ENCODE data around the gene BRIP1.
"Not testable (repeated sequence)": the region's sequence is repeated elsewhere in the genome, so short reads cannot be mapped to it uniquely, and the experiment has no call there.

BRIP1 gene

DNA sequence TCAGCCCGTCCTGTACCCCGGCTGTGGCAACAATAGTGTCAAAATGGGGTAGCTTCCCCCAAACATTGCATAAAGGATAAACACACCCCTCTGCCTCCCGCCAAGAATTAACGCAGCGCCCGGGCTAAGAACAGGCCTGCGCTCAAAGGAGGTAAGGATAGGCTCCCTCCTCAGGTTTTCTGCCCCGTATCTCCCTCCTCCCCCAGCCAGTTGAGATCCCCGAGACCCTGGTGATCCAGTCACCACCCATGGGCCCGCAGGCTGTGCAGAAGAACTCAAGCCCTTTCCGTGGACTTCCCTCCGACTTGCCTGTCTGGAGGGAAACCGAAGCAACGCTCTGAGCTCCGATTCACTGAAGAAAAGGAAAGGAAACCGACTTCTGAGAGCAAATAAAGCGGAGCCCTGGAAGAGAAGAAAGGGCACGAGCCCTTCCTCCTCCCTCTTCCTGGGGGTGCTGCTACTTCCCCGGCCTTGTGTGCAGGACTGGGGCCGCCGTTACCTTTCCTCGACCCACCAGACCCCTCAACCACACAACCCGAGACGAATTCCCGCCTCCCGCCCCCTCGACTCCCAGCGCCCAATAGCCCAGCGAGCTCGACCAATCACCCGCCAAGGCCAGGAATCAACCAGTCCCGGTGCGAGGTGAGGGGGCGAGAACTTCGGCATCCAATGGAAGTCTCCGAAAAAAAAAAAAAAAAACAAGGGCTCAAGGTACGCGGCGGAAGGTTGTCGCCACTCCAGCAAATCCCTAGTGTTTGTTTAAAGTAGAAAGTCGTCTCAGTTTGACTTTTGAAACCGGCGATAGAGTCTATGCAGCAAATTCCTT is at the start of gene BRIP1:
BRIP1 (minus strand) TSS at position 554 of the 826 bp plus-strand sequence. CDS start 1,989 bp downstream, outside the sequence.
- peak; percentile 82 for DNase-seq (ENCODE audit: low read depth)

DNA sequence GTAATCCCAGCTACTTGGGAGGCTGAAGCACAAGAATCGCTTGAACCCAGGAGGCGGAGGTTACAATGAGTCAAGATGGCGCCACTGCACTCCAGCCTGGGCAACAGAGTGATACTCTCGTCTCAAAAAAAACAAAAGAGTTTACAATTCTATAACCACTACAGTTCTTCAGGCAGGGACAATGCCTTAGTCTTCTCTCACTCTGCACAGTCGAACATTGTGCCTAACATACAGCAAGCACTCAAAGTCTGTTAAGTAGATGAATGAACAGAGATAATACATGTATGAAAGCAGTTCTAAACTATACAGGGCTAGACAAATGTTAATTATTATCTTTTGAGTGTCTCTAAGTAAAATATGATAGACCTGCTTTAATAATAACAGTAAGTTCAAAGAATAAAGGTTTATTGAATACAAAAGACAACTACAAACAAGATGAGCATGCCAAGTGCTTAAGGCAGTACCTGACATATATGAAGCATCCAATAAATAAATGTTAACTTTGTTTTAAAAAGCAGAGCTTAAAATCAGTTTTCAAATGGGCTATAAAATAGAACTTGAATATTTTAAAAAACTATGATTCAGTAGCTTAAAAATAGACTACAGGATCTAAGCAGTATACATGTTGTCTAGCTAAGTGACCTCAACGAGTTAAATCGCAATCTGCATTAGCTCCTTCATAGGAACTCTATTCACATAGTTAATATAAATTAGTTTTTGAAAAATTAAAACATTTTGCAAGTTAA is 45.1 kb upstream of the BRIP1 start:
- no peak for DNase-seq (ENCODE audit: low read depth)

DNA sequence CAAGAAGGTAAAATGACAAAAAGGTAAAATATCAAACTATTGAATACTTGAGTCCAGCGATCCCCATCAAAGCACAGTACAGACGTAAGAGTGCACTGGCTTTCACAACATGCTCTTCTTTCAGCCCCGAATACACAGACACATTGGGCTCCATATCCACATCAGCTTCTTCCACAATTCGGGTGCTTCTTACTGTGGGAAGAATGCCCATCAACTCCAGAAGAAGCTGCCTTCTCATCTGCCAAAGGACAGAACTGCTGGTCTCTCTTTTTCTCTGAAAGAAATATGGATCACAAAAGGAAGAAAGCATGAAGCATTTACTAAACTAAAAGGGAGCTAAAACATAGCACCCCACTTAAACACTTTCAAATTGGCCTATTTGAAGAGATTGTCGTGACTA is 44.0 kb upstream of the BRIP1 start:
- no peak for DNase-seq (ENCODE audit: low read depth)

- DNase-seq (ENCODE audit: low read depth), result no peak
Measured at GRCh38 chr17:61904094-61904710, 40.9 kb upstream of the BRIP1 start.

- DNase-seq (ENCODE audit: low read depth), result no peak
Measured at GRCh38 chr17:61903251-61903650, 39.9 kb upstream of the BRIP1 start.

DNA sequence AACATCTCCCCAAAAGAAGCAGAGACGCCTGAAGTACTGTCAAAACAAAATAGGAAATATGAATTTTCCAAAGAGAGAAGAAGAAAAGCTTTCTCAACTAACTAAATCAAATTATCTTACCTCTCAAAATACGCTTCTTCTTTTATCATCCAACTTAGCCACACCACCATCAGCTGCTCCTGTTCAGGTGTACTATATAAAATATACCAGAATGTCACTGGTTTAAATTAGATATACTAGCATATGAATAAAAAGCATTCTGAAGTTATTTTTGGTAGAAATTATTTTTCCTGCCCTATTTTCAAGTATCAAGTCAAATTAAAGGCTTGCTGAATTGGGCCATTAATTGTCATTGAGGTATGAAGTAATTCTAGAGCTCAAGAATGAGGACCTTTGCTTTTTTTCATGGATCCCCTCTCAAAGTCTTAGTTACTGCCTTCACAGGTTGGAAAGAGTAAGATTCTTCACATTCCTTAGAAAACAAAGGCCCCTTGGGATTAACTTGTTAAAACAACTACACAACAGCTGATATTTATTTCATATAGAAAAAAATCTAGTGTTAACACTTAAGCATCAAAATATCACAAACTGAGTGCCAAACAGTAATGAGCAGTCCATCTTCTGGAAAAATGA is 34.3 kb upstream of the BRIP1 start:
- DNase-seq (ENCODE audit: low read depth), result no peak

DNA sequence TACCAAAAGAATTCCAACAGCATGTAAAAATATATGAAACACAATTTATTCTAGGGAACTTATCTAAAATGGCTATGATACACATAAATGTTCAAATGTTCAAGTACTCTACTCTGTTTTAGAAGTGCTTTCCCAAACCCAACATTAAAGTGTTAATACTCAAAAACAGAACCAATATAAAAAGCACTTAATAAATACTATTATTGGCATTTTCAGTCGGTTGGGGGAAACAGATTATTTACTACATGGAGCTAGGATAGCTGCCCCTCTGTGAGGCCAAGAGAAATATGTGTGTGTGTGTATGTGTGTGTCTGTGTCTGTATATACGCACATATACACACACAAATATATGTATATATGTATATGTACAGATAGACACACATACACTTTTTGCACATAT is 32.1 kb upstream of the BRIP1 start:
- DNase-seq (ENCODE audit: low read depth), result no peak

- not testable (repeated sequence) for DNase-seq (ENCODE audit: low read depth)
Measured at GRCh38 chr17:61894310-61894709, 31.0 kb upstream of the BRIP1 start.

- not testable (repeated sequence) for DNase-seq (ENCODE audit: low read depth)
Measured at GRCh38 chr17:61887733-61888132, 24.4 kb upstream of the BRIP1 start.

DNA sequence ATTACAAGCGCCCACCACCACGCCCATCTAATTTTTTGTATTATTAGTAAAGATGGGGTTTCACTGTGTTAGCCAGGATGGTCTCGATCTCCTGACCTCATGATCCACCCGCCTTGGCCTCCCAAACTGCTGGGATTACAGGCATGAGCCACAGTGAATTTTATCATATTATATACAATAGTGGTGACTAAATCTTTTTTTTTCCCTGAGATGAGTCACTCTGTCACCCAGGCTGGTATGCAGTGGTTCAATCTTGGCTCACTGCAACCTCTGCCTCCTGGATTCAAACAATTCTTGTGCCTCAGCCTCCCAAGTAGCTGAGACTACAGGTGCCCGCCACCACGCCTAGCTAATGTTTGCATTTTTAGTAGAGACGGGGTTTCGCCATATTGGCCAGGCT is 22.5 kb upstream of the BRIP1 start:
- not testable (repeated sequence) for DNase-seq (ENCODE audit: low read depth)

- DNase-seq (ENCODE audit: low read depth), result no peak
Measured at GRCh38 chr17:61884864-61885263, 21.5 kb upstream of the BRIP1 start.

- DNase-seq (ENCODE audit: low read depth), result no peak
Measured at GRCh38 chr17:61880589-61881102, 17.3 kb upstream of the BRIP1 start.

DNA sequence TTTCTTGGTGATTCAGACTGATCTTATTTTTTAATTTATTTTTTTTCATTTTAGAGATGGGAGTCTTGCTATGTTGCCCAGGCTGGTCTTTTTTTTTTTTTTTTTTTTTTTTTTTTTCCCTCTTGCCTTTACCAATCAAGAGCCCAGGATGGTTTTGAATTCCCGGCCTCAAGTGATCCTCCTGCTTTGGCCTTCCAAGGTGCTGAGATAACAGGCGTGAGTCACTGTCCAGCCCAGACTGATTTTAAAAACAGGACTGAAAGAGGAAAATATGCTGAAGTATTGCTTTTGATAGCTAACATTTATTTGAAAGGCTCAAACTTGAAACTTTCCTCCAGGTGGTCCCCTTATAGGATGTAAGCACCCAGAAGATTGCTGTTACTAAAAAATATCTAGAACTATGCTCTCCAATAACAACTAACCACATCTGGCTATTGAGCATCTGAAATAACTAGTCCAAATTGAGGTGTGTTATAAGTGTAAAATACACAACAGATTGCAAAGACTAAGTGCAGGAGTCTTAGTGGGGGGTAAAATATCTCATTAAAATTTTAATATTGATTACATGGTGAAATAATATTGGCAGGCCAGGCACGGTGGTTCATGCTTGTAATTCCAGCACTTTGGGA is 15.8 kb upstream of the BRIP1 start:
- no peak for DNase-seq (ENCODE audit: low read depth)

DNA sequence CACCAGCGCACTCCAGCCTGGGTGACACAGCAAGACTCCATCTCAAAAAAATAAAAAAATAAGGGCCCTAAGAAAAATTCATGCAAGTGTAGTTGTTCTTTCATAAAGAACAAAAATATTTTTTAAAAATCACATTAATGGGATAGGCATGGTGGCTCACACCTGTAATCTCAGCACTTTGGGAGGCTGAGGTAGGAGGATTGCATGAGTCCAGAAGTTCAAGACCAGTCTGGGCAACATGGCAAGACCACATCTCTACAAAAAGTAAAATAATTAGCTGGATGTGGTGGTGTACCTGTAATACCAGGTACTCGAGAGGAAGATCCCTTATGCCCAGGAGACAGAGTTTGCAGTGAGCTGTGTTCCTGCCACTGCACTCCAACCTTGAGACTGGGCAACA is 15.2 kb upstream of the BRIP1 start:
- no peak for DNase-seq (ENCODE audit: low read depth)

DNA sequence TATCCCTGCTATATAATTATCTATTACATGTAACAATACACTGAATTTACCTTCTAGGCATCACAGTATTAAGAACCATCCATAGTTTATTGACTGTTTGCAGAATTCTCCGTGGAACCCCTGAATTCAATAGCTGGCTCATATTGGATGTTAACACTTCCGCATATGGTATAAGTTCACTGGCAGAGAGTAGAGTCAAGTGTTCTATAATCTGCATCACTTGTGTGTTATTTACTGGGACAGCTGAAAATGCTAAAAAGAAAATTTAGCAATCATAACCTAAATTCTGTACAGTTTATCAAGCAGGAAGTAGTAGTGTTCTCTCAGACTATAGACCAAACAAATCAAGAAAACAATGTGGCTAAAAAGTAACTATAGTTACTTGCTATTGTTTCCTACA is 14.5 kb upstream of the BRIP1 start:
- DNase-seq (ENCODE audit: low read depth), result no peak

DNA sequence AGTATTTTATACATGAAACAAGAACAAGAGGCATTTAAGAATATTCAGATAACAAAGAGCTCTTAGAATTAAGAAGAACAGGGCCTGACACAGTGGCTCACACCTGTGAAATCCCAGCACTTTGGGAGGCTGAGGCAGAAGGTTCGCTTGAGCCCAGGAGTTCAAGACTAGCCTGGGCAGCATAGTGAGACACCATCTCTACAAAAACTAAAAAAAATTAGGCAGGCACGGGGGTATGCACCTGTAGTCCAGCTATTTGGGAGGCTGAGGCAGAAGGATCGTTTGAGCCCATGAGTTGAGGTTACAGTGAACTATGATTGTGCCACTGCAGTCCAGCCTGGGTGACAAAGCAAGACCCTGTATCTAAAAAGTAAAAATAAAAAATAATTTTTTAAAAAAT is 12.5 kb upstream of the BRIP1 start:
- DNase-seq (ENCODE audit: low read depth), result no peak

DNA sequence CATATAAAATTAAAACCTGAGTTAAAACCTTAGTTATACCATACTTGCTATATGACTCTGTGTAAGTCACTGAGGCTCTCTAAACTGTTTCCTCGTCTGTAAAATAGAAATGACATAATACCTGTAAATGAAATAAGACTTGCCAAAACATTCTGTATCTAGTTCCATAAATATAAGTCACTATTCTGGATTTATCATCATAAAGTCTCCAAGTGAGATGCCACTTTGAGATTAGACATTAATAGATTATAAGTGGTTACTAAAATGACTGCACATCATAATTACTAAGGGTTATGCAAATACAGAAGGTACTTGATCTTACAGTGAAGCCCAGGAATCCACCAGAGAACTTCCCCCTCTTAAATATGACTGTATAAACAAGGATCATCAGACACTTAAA is 12.0 kb upstream of the BRIP1 start:
- DNase-seq (ENCODE audit: low read depth), result no peak

GRCh38 chr17:61874075-61874474 is 10.7 kb upstream of the BRIP1 start:
- DNase-seq (ENCODE audit: low read depth), result no peak

GRCh38 chr17:61872099-61872498 is 8.8 kb upstream of the BRIP1 start:
- DNase-seq (ENCODE audit: low read depth), result no peak

GRCh38 chr17:61869138-61869537 is 5.8 kb upstream of the BRIP1 start:
- no peak for DNase-seq (ENCODE audit: low read depth)

DNA sequence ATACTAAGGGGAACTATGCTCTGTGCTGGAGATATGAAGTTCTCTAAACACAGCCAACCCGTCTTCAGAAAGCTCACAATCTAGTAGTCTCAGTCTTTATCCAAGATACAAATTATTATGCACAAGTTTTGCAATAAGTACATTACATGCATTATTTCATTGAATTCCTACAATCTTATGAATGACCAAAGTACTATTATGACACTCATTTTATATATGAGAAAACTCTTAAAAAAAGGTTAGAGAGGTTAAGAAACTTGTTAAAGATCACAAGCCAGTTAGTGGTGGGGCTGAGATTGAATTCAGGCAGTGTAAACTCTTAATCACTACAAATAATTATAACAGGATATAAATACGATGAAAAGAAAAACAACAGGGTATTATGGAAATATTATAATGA is 4.7 kb upstream of the BRIP1 start:
- DNase-seq (ENCODE audit: low read depth), result no peak

GRCh38 chr17:61867033-61867432 is 3.7 kb upstream of the BRIP1 start:
- no peak for DNase-seq (ENCODE audit: low read depth)
